ENCODE data around the gene NUP153. TPM values are rescaled to one million over a fixed set of nuclear protein-coding genes. Genes with fewer than 3 reads are reported as not detected.

NUP153 gene
- total RNA-seq, 1 experiment from 2014 or later: 36.3 TPM

DNA sequence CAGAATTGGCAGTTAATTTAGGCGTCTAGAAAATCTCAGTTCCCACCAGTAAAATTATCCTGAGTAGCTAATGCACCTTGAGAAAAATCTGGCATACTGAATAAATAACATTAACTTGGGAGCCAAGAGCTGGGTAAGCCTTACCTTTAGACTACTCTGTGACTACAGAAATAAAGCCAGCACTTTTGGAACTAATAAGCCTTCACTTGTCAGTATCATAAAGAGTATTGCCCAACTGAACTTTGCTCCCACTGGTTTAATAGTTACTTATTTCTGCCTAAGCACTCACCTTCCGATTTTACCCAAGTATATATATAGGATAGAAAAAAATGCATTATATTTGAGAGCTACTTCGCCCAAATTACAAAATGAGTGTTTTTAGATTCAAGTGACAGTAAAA lies 95.9 kb downstream of the NUP153 start:
- DNase-seq: no peak
- peaks cover 16% of the 10 kb centered on the region for H3K36me3 Mint-ChIP-seq (ENCODE audit: insufficient read depth, unreplicated experiment)
- CTCF ChIA-PET: no interaction called here
- no peaks in the 10 kb centered on the region for H3K27me3 Mint-ChIP-seq (ENCODE audit: unreplicated experiment)
- TF ChIP-seq CTCF (IDR thresholded peaks at IDR 0.05; ENCODE audit: unreplicated experiment): no peak
- H3K4me1 Mint-ChIP-seq (ENCODE audit: low read depth, unreplicated experiment): no peaks in the 10 kb centered on the region
- H3K27ac Mint-ChIP-seq (ENCODE audit: unreplicated experiment): no peak overlapping the region
- no peaks in the 10 kb centered on the region for H3K9me3 Mint-ChIP-seq (ENCODE audit: low read depth, unreplicated experiment)
- intact Hi-C loops (cut with micrococcal nuclease; ENCODE audit: unreplicated experiment): no loop called here
- BruUV-seq (replicated peaks): TSS peak; percentile 6
- H3K4me3 Mint-ChIP-seq (ENCODE audit: low read depth, unreplicated experiment): no peak overlapping the region

DNA sequence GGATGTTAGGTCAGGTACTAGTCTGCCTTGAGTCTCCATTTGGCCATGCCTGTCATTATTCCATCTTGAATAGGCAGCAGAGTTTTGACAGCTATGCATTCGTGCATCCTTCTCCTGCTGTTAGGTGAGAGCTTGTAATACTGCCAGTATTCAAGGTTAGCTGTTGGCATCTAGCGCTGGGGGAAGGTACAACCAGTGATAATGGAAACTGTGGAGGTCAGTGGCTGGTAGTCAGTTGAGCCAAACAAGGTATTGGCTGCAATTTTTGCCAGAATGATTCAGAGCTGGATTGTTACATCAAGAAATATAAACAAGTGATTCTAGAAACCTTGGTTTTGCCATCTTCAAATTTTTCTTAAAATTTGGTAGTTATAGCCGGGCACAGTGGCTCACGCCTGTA lies 100.1 kb downstream of the NUP153 start:
- DNase-seq: no peak
- CTCF ChIA-PET: no interaction called here
- intact Hi-C loops (cut with micrococcal nuclease; ENCODE audit: unreplicated experiment): no loop called here

GRCh38 chr6:17602888-17603287 lies 103.8 kb downstream of the NUP153 start:
- H3K27me3 Mint-ChIP-seq (ENCODE audit: unreplicated experiment): no peaks in the 10 kb centered on the region
- intact Hi-C loops (cut with micrococcal nuclease; ENCODE audit: unreplicated experiment): no loop called here
- no peak overlapping the region for H3K4me3 Mint-ChIP-seq (ENCODE audit: low read depth, unreplicated experiment)
- H3K27ac Mint-ChIP-seq (ENCODE audit: unreplicated experiment): no peak overlapping the region
- H3K36me3 Mint-ChIP-seq (ENCODE audit: insufficient read depth, unreplicated experiment): peaks cover 27% of the 10 kb centered on the region
- BruUV-seq (replicated peaks): no TSS peak
- H3K4me1 Mint-ChIP-seq (ENCODE audit: low read depth, unreplicated experiment): peaks cover 19% of the 10 kb centered on the region
- CTCF ChIA-PET: interaction anchor here (0.6 to 1.1 kb wide), 3 partner anchors 9 to 209 kb away, joined by 3 read pairs; partner anchors contain the start of gene CAP2
- TF ChIP-seq CTCF (IDR thresholded peaks at IDR 0.05; ENCODE audit: unreplicated experiment): no peak
- DNase-seq: no peak
- H3K9me3 Mint-ChIP-seq (ENCODE audit: low read depth, unreplicated experiment): no peaks in the 10 kb centered on the region

More for the DNA sequence above, 100.1 kb downstream of the NUP153 start:
- H3K4me3 Mint-ChIP-seq (ENCODE audit: low read depth, unreplicated experiment): no peak overlapping the region
- no peak for TF ChIP-seq CTCF (IDR thresholded peaks at IDR 0.05; ENCODE audit: unreplicated experiment)
- peaks cover 9% of the 10 kb centered on the region for H3K36me3 Mint-ChIP-seq (ENCODE audit: insufficient read depth, unreplicated experiment)
- H3K4me1 Mint-ChIP-seq (ENCODE audit: low read depth, unreplicated experiment): peaks cover 19% of the 10 kb centered on the region
- H3K27ac Mint-ChIP-seq (ENCODE audit: unreplicated experiment): no peak overlapping the region
- no peaks in the 10 kb centered on the region for H3K9me3 Mint-ChIP-seq (ENCODE audit: low read depth, unreplicated experiment)
- no TSS peak for BruUV-seq (replicated peaks)
- no peaks in the 10 kb centered on the region for H3K27me3 Mint-ChIP-seq (ENCODE audit: unreplicated experiment)

- TF ChIP-seq CTCF (IDR thresholded peaks at IDR 0.05; ENCODE audit: unreplicated experiment): no peak
- CTCF ChIA-PET: interaction anchor here (0.5 kb wide), 1 partner anchor 403 kb away, joined by 3 read pairs; no protein-coding TSS in a partner anchor
- H3K4me1 Mint-ChIP-seq (ENCODE audit: low read depth, unreplicated experiment): peaks cover 19% of the 10 kb centered on the region
- peak overlapping the region; percentile 90 for H3K4me3 Mint-ChIP-seq (ENCODE audit: low read depth, unreplicated experiment)
- H3K9me3 Mint-ChIP-seq (ENCODE audit: low read depth, unreplicated experiment): no peaks in the 10 kb centered on the region
- peaks cover 25% of the 10 kb centered on the region for H3K36me3 Mint-ChIP-seq (ENCODE audit: insufficient read depth, unreplicated experiment)
- intact Hi-C loops (cut with micrococcal nuclease; ENCODE audit: unreplicated experiment): no loop called here
- TSS peak; percentile 56 for BruUV-seq (replicated peaks)
- DNase-seq: no peak
- peak overlapping the region; percentile 86 for H3K27ac Mint-ChIP-seq (ENCODE audit: unreplicated experiment)
- H3K27me3 Mint-ChIP-seq (ENCODE audit: unreplicated experiment): no peaks in the 10 kb centered on the region
These were observed 105.4 kb downstream of the NUP153 start for GRCh38 chr6:17601386-17601703.

All from Calu3 (cell line).